Measurements from ENCODE around the gene SMARCA1.

GRCh38 chrX:129566073-129566472 lies 42.8 kb upstream of the SMARCA1 start:
- TF ChIP-seq, protein P1, sequence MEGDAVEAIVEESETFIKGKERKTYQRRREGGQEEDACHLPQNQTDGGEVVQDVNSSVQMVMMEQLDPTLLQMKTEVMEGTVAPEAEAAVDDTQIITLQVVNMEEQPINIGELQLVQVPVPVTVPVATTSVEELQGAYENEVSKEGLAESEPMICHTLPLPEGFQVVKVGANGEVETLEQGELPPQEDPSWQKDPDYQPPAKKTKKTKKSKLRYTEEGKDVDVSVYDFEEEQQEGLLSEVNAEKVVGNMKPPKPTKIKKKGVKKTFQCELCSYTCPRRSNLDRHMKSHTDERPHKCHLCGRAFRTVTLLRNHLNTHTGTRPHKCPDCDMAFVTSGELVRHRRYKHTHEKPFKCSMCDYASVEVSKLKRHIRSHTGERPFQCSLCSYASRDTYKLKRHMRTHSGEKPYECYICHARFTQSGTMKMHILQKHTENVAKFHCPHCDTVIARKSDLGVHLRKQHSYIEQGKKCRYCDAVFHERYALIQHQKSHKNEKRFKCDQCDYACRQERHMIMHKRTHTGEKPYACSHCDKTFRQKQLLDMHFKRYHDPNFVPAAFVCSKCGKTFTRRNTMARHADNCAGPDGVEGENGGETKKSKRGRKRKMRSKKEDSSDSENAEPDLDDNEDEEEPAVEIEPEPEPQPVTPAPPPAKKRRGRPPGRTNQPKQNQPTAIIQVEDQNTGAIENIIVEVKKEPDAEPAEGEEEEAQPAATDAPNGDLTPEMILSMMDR (IDR thresholded peaks at IDR 0.05 in 2 of 3, conservative IDR thresholded peaks at IDR 0.05 in 1 of 3; ENCODE audit: borderline replicate concordance in 1 of 3, insufficient read depth in 1 of 3, low read depth in 2 of 3, low read length in 2 of 3): no peak
- no peak for TF ChIP-seq POLR2A (IDR thresholded peaks at IDR 0.05; ENCODE audit: borderline replicate concordance, extremely low read depth, insufficient read depth, insufficient read length)
- TF ChIP-seq, protein P2, sequence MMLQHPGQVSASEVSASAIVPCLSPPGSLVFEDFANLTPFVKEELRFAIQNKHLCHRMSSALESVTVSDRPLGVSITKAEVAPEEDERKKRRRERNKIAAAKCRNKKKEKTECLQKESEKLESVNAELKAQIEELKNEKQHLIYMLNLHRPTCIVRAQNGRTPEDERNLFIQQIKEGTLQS (IDR thresholded peaks at IDR 0.05): no peak
- no peak for TF ChIP-seq SRF (IDR thresholded peaks at IDR 0.05; ENCODE audit: low read depth)
- no peak for TF ChIP-seq CEBPB (IDR thresholded peaks at IDR 0.05; ENCODE audit: low read depth)
- no peak for TF ChIP-seq YY1 (IDR thresholded peaks at IDR 0.05; ENCODE audit: extremely low read depth, insufficient replicate concordance, low read depth, low read length)
- TF ChIP-seq, protein P3, sequence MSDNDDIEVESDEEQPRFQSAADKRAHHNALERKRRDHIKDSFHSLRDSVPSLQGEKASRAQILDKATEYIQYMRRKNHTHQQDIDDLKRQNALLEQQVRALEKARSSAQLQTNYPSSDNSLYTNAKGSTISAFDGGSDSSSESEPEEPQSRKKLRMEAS (IDR thresholded peaks at IDR 0.05): no peak
- TF ChIP-seq EZH2 (IDR thresholded peaks at IDR 0.05): no peak
- no peak for TF ChIP-seq REST (IDR thresholded peaks at IDR 0.05; ENCODE audit: low read depth)
- no peak for TF ChIP-seq EZH2phosphoT487 (IDR thresholded peaks at IDR 0.05; ENCODE audit: borderline replicate concordance)

Data from HCT116 (cell line).